ENCODE data around the gene AMBN.

Gene AMBN

GRCh38 chr4:70619288-70619687, 27.2 kb downstream of the AMBN start:
- TF ChIP-seq FOXP2 (optimal IDR thresholded peaks at IDR 0.05; ENCODE audit: borderline replicate concordance, extremely low read depth, extremely low read length, insufficient read depth), result no peak
- no peak for TF ChIP-seq REST (IDR thresholded peaks at IDR 0.05; ENCODE audit: insufficient read depth in 1 of 2, low read depth in 2 of 2, low read length in 2 of 2)
- no peak for TF ChIP-seq TAF1 (IDR thresholded peaks at IDR 0.05; ENCODE audit: borderline replicate concordance, insufficient read depth, low read length)
- no peak for TF ChIP-seq SIN3A (IDR thresholded peaks at IDR 0.05; ENCODE audit: borderline replicate concordance, insufficient read depth, low read length)
- TF ChIP-seq POLR2AphosphoS5 (IDR thresholded peaks at IDR 0.05; ENCODE audit: low read depth, low read length), result no peak

- TF ChIP-seq REST (IDR thresholded peaks at IDR 0.05; ENCODE audit: insufficient read depth in 1 of 2, low read depth in 2 of 2, low read length in 2 of 2), result no peak
These were observed 27.7 kb downstream of the AMBN start for GRCh38 chr4:70619778-70620177.

GRCh38 chr4:70623323-70623722, 31.3 kb downstream of the AMBN start:
- no peak for TF ChIP-seq FOXP2 (optimal IDR thresholded peaks at IDR 0.05; ENCODE audit: borderline replicate concordance, extremely low read depth, extremely low read length, insufficient read depth)
- TF ChIP-seq POLR2AphosphoS5 (IDR thresholded peaks at IDR 0.05; ENCODE audit: low read depth, low read length), result no peak
- no peak for TF ChIP-seq SIN3A (IDR thresholded peaks at IDR 0.05; ENCODE audit: borderline replicate concordance, insufficient read depth, low read length)
- TF ChIP-seq TAF1 (IDR thresholded peaks at IDR 0.05; ENCODE audit: borderline replicate concordance, insufficient read depth, low read length), result no peak
- no peak for TF ChIP-seq REST (IDR thresholded peaks at IDR 0.05; ENCODE audit: insufficient read depth in 1 of 2, low read depth in 2 of 2, low read length in 2 of 2)

GRCh38 chr4:70624226-70624793, 32.3 kb downstream of the AMBN start:
- no peak for TF ChIP-seq POLR2AphosphoS5 (IDR thresholded peaks at IDR 0.05; ENCODE audit: low read depth, low read length)
- no peak for TF ChIP-seq TAF1 (IDR thresholded peaks at IDR 0.05; ENCODE audit: borderline replicate concordance, insufficient read depth, low read length)
- no peak for TF ChIP-seq FOXP2 (optimal IDR thresholded peaks at IDR 0.05; ENCODE audit: borderline replicate concordance, extremely low read depth, extremely low read length, insufficient read depth)
- no peak for TF ChIP-seq SIN3A (IDR thresholded peaks at IDR 0.05; ENCODE audit: borderline replicate concordance, insufficient read depth, low read length)
- no peak for TF ChIP-seq REST (IDR thresholded peaks at IDR 0.05; ENCODE audit: insufficient read depth in 1 of 2, low read depth in 2 of 2, low read length in 2 of 2)

GRCh38 chr4:70627620-70628019, 35.6 kb downstream of the AMBN start:
- TF ChIP-seq FOXP2 (optimal IDR thresholded peaks at IDR 0.05; ENCODE audit: borderline replicate concordance, extremely low read depth, extremely low read length, insufficient read depth), result no peak
- TF ChIP-seq SIN3A (IDR thresholded peaks at IDR 0.05; ENCODE audit: borderline replicate concordance, insufficient read depth, low read length), result no peak
- TF ChIP-seq TAF1 (IDR thresholded peaks at IDR 0.05; ENCODE audit: borderline replicate concordance, insufficient read depth, low read length), result no peak

Data from PFSK-1 (cell line).